GM18520 (cell line): ENCODE measurements around the gene CEP85L.

ENCODE experiments used
- ATAC-seq: cut with Tn5 transposase; IDR thresholded peaks from one replicate; pipeline ENCODE4 v1.9.1; 2021; ENCODE audit not compliant: unreplicated experiment

The CEP85L gene

GRCh38 chr6:118625833-118626232, 25.6 kb downstream of the CEP85L start:
- ATAC-seq: no peak

GRCh38 chr6:118621799-118622470, 29.5 kb downstream of the CEP85L start:
- no peak for ATAC-seq

- ATAC-seq: no peak
These were observed 31.2 kb downstream of the CEP85L start for GRCh38 chr6:118620202-118620601.

GRCh38 chr6:118618676-118619377, 32.6 kb downstream of the CEP85L start:
- ATAC-seq: no peak

GRCh38 chr6:118617417-118617816, 34.0 kb downstream of the CEP85L start:
- ATAC-seq: no peak

- no peak for ATAC-seq
These were observed 40.1 kb downstream of the CEP85L start for GRCh38 chr6:118611334-118611733.

GRCh38 chr6:118606858-118607257, 44.5 kb downstream of the CEP85L start:
- ATAC-seq: no peak

GRCh38 chr6:118606268-118606667, 45.1 kb downstream of the CEP85L start:
- ATAC-seq: no peak

- no peak for ATAC-seq
These were observed 48.0 kb downstream of the CEP85L start for GRCh38 chr6:118603372-118603771.

GRCh38 chr6:118602300-118602699, 49.1 kb downstream of the CEP85L start:
- no peak for ATAC-seq

GRCh38 chr6:118598324-118598723, 53.1 kb downstream of the CEP85L start:
- ATAC-seq: no peak

GRCh38 chr6:118597636-118598035, 53.8 kb downstream of the CEP85L start:
- ATAC-seq: no peak

GRCh38 chr6:118596774-118597320, 54.5 kb downstream of the CEP85L start:
- ATAC-seq: no peak

GRCh38 chr6:118594877-118595276, 56.5 kb downstream of the CEP85L start:
- ATAC-seq: no peak

- no peak for ATAC-seq
These were observed 59.5 kb downstream of the CEP85L start for GRCh38 chr6:118591897-118592296.

- ATAC-seq: no peak
These were observed 61.6 kb downstream of the CEP85L start for GRCh38 chr6:118589649-118590365.

- ATAC-seq: no peak
These were observed 62.2 kb downstream of the CEP85L start for GRCh38 chr6:118589186-118589585.

- ATAC-seq: no peak
These were observed 62.8 kb downstream of the CEP85L start for GRCh38 chr6:118588626-118589025.

- no peak for ATAC-seq
These were observed 64.5 kb downstream of the CEP85L start for GRCh38 chr6:118586746-118587485.

GRCh38 chr6:118584911-118585310, 66.5 kb downstream of the CEP85L start:
- ATAC-seq: no peak

- no peak for ATAC-seq
These were observed 69.9 kb downstream of the CEP85L start for GRCh38 chr6:118581489-118581959.
